Fibroblast of the conjunctiva (primary cell): ENCODE measurements around the gene GLCCI1.

Source experiments
- DNase-seq: peaks from one replicate; pipeline ENCODE4 v3.0.0-alpha.2; 2010; ENCODE audit warnings: low read depth

Gene GLCCI1

GRCh38 chr7:8103282-8103681 lies 134.7 kb downstream of the GLCCI1 start:
- no peak for DNase-seq

- no peak for DNase-seq
Observed at GRCh38 chr7:8105449-8106095, 137.0 kb downstream of the GLCCI1 start.

GRCh38 chr7:8109196-8110022 lies 140.8 kb downstream of the GLCCI1 start:
- DNase-seq = no peak

- no peak for DNase-seq
Observed at GRCh38 chr7:8111282-8111960, 142.8 kb downstream of the GLCCI1 start.

- no peak for DNase-seq
Observed at GRCh38 chr7:8112685-8113084, 144.1 kb downstream of the GLCCI1 start.

GRCh38 chr7:8113184-8113583 lies 144.6 kb downstream of the GLCCI1 start:
- DNase-seq = no peak

- no peak for DNase-seq
Observed at GRCh38 chr7:8114175-8114574, 145.6 kb downstream of the GLCCI1 start.

GRCh38 chr7:8115547-8116402 lies 147.2 kb downstream of the GLCCI1 start:
- no peak for DNase-seq

GRCh38 chr7:8117195-8117594 lies 148.6 kb downstream of the GLCCI1 start:
- DNase-seq = no peak

- DNase-seq = no peak
Observed at GRCh38 chr7:8119262-8119661, 150.7 kb downstream of the GLCCI1 start.

GRCh38 chr7:8120390-8121058 lies 151.9 kb downstream of the GLCCI1 start:
- DNase-seq = no peak

GRCh38 chr7:8121243-8121642 lies 152.6 kb downstream of the GLCCI1 start:
- DNase-seq = no peak

GRCh38 chr7:8125680-8126444 lies 157.3 kb downstream of the GLCCI1 start:
- no peak for DNase-seq

- DNase-seq = no peak
Observed at GRCh38 chr7:8126601-8127167, 158.1 kb downstream of the GLCCI1 start.

- no peak for DNase-seq
Observed at GRCh38 chr7:8128449-8129317, 160.1 kb downstream of the GLCCI1 start.

GRCh38 chr7:8129318-8129659 lies 160.7 kb downstream of the GLCCI1 start:
- DNase-seq = no peak

GRCh38 chr7:8130663-8131062 lies 162.1 kb downstream of the GLCCI1 start:
- DNase-seq = no peak

- DNase-seq = no peak
Observed at GRCh38 chr7:8131694-8132605, 163.4 kb downstream of the GLCCI1 start.
